PFSK-1 (cell line): ENCODE results near the gene ZNF611.

ENCODE experiments used
- POLR2AphosphoS5 ChIP-seq: IDR thresholded peaks from 2 replicates; pipeline ENCODE4 v1.6.1; 2012; ENCODE audit warnings: low read depth, mild to moderate bottlenecking, control low read depth, low read length, moderate library complexity
- REST ChIP-seq, 2 experiments: IDR thresholded peaks; 2 replicates each; pipeline versions ENCODE4 v1.6.1 to v1.8.0; 2011 to 2012; ENCODE audit warnings: low read depth in 2 of 2, low read length in 2 of 2, control low read depth in 1 of 2, inconsistent platforms in 1 of 2, mild to moderate bottlenecking in 1 of 2, moderate library complexity in 1 of 2; ENCODE audit not compliant: insufficient read depth in 1 of 2
- SIN3A ChIP-seq: IDR thresholded peaks from 2 replicates; pipeline ENCODE4 v1.6.1; 2012; ENCODE audit warnings: mild to moderate bottlenecking, low read length, moderate library complexity, borderline replicate concordance; ENCODE audit not compliant: insufficient read depth
- TAF1 ChIP-seq: IDR thresholded peaks from 2 replicates; pipeline ENCODE4 v1.6.1; 2012; ENCODE audit warnings: low read length, control low read depth, borderline replicate concordance; ENCODE audit not compliant: insufficient read depth

DNA sequence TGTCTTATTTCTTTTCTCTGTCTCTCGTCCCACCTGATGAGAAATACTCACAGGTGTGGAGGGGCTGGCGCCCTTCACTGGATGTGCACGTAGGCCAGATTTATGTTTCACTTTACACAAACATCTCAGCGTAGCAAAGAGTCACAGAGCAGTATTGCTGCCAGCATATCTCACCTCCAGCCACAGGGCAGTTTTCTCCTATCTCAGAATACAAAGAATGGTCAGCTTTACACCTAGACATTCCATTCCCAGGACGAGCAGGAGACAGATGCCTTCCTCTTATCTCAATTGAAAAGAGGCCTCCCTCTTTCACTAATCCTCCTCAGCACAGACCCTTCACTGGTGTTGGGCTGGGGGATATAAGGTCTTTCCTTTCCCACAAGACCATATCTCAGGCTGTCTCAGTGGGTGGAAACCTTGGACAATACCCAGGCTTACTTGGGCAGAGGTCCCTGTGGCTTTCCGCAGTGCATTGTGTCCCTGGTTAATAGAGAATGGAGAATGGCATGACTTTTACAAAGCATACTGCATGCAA, 7.2 kb upstream of the ZNF611 start:
- TF ChIP-seq TAF1 (no peak), REST (IDR thresholded peaks at IDR 0.05; ENCODE audit: insufficient read depth in 1 of 2, low read depth in 2 of 2, low read length in 2 of 2) (no peak), POLR2AphosphoS5 (no peak), SIN3A (no peak)
